ENCODE measurements around the gene GALNT7. TPM values are rescaled to one million over a fixed set of nuclear protein-coding genes. Genes with fewer than 3 reads are reported as not detected.

Gene GALNT7
- polyA plus RNA-seq, 1 donor from 2014 or later, result 15.0 TPM

DNA sequence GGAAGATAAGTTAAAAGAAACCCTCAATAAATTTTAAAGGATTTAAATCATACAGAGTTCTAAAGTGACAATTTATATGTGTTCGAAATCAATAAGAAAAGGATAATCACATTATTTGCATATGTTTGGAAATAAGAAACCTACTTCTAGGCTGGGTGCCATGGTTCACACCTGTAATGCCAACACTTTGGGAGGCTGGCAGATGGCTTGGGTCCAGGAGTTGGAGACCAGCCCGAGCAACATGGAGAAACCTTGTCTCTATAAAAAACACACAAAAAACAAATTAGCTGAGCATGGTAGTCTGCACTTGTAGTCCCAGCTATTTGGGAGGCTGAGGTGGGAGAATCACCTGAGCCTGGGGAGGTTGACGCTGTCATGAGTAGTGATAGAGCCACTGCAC is 194.1 kb downstream of the GALNT7 start:
- Histone ChIP-seq H3F3A (ENCODE audit: insufficient read depth, low read length, poor library complexity, severe bottlenecking) (no peaks in the 10 kb centered on the region), H3K4me2 (ENCODE audit: low read length) (no peak overlapping the region), H3K79me2 (replicated peaks; ENCODE audit: insufficient read depth, low read length) (no peaks in the 10 kb centered on the region), H4K20me1 (ENCODE audit: insufficient read depth) (no peaks in the 10 kb centered on the region), H3K9me2 (ENCODE audit: insufficient read depth, low read length) (no peaks in the 10 kb centered on the region), H3K36me3 (ENCODE audit: insufficient read depth, low read length) (no peaks in the 10 kb centered on the region), H3K27ac (ENCODE audit: low read length) (no peak overlapping the region), H3K27me3 (ENCODE audit: insufficient read depth, low read depth, low read length) (no peaks in the 10 kb centered on the region), H3K9me3 (ENCODE audit: low read length) (no peaks in the 10 kb centered on the region), H2AFZ (ENCODE audit: low read depth, low read length) (no peak overlapping the region), H3K9ac (ENCODE audit: low read length) (no peak overlapping the region), H3K4me3 (ENCODE audit: low read length) (no peak overlapping the region)
- TF ChIP-seq SMC3 (conservative IDR thresholded peaks at IDR 0.05; ENCODE audit: poor library complexity), result no peak
- no peak for TF ChIP-seq POLR2AphosphoS5 (IDR thresholded peaks at IDR 0.05)
- no peak for TF ChIP-seq EP300 (conservative IDR thresholded peaks at IDR 0.05; ENCODE audit: poor library complexity, severe bottlenecking)
- no peak for TF ChIP-seq EZH2 (IDR thresholded peaks at IDR 0.05; ENCODE audit: borderline replicate concordance, insufficient read depth, low read length, poor library complexity, severe bottlenecking)
- TF ChIP-seq, protein P1, sequence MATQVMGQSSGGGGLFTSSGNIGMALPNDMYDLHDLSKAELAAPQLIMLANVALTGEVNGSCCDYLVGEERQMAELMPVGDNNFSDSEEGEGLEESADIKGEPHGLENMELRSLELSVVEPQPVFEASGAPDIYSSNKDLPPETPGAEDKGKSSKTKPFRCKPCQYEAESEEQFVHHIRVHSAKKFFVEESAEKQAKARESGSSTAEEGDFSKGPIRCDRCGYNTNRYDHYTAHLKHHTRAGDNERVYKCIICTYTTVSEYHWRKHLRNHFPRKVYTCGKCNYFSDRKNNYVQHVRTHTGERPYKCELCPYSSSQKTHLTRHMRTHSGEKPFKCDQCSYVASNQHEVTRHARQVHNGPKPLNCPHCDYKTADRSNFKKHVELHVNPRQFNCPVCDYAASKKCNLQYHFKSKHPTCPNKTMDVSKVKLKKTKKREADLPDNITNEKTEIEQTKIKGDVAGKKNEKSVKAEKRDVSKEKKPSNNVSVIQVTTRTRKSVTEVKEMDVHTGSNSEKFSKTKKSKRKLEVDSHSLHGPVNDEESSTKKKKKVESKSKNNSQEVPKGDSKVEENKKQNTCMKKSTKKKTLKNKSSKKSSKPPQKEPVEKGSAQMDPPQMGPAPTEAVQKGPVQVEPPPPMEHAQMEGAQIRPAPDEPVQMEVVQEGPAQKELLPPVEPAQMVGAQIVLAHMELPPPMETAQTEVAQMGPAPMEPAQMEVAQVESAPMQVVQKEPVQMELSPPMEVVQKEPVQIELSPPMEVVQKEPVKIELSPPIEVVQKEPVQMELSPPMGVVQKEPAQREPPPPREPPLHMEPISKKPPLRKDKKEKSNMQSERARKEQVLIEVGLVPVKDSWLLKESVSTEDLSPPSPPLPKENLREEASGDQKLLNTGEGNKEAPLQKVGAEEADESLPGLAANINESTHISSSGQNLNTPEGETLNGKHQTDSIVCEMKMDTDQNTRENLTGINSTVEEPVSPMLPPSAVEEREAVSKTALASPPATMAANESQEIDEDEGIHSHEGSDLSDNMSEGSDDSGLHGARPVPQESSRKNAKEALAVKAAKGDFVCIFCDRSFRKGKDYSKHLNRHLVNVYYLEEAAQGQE (IDR thresholded peaks at IDR 0.05; ENCODE audit: borderline replicate concordance), result no peak
- no peak for TF ChIP-seq MXI1 (conservative IDR thresholded peaks at IDR 0.05; ENCODE audit: poor library complexity, severe bottlenecking)
- TF ChIP-seq, protein P2, sequence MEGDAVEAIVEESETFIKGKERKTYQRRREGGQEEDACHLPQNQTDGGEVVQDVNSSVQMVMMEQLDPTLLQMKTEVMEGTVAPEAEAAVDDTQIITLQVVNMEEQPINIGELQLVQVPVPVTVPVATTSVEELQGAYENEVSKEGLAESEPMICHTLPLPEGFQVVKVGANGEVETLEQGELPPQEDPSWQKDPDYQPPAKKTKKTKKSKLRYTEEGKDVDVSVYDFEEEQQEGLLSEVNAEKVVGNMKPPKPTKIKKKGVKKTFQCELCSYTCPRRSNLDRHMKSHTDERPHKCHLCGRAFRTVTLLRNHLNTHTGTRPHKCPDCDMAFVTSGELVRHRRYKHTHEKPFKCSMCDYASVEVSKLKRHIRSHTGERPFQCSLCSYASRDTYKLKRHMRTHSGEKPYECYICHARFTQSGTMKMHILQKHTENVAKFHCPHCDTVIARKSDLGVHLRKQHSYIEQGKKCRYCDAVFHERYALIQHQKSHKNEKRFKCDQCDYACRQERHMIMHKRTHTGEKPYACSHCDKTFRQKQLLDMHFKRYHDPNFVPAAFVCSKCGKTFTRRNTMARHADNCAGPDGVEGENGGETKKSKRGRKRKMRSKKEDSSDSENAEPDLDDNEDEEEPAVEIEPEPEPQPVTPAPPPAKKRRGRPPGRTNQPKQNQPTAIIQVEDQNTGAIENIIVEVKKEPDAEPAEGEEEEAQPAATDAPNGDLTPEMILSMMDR (IDR thresholded peaks at IDR 0.05; ENCODE audit: poor library complexity, severe bottlenecking), result no peak
- no peak for TF ChIP-seq RAD21 (conservative IDR thresholded peaks at IDR 0.05)

DNA sequence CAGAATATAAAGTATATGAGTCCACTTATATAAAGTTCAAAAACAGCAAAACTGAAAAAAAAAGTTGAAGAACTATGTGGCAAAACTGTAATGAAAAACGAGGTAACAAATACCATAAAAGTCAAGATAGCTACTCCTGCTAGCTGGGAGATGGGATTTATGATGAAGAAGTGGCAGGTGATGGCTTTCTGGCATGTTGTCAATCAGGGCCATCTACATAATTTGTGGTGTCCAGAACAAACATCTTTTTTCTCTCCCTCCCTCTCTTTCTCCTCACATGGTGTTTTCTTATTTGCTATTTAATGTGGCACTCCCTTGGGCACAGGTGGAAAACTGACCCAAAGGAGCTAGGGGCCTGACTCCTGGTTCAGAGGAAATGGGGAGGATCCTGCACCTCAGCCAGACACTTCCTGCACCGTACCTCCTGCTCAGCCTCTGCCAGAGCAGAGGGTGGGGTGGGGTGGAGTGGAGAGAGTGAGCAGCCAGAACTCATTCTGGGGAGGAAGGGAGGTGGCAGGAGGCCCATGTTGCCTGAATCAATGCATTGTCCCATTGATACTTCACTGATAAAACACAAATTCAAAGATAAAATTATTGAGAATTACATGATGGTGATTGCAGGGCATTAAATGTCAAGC is 196.9 kb downstream of the GALNT7 start:
- TF ChIP-seq, protein P2 (IDR thresholded peaks at IDR 0.05; ENCODE audit: poor library complexity, severe bottlenecking), result no peak
- no peak for TF ChIP-seq EZH2 (IDR thresholded peaks at IDR 0.05; ENCODE audit: borderline replicate concordance, insufficient read depth, low read length, poor library complexity, severe bottlenecking)
- TF ChIP-seq RAD21 (conservative IDR thresholded peaks at IDR 0.05), result no peak
- TF ChIP-seq SMC3 (conservative IDR thresholded peaks at IDR 0.05; ENCODE audit: poor library complexity), result no peak
- TF ChIP-seq, protein P1 (IDR thresholded peaks at IDR 0.05; ENCODE audit: borderline replicate concordance), result no peak
- no peak for TF ChIP-seq TAF1 (IDR thresholded peaks at IDR 0.05; ENCODE audit: low read depth)
- TF ChIP-seq EP300 (conservative IDR thresholded peaks at IDR 0.05; ENCODE audit: poor library complexity, severe bottlenecking), result no peak
- TF ChIP-seq POLR2AphosphoS5 (IDR thresholded peaks at IDR 0.05), result no peak
- TF ChIP-seq MXI1 (conservative IDR thresholded peaks at IDR 0.05; ENCODE audit: poor library complexity, severe bottlenecking), result no peak
- Histone ChIP-seq H3F3A (ENCODE audit: insufficient read depth, low read length, poor library complexity, severe bottlenecking) (no peaks in the 10 kb centered on the region), H3K27ac (ENCODE audit: low read length) (no peak overlapping the region), H3K4me3 (ENCODE audit: low read length) (no peak overlapping the region), H3K79me2 (replicated peaks; ENCODE audit: insufficient read depth, low read length) (no peaks in the 10 kb centered on the region), H3K9me2 (ENCODE audit: insufficient read depth, low read length) (no peaks in the 10 kb centered on the region), H3K27me3 (ENCODE audit: insufficient read depth, low read depth, low read length) (no peaks in the 10 kb centered on the region), H3K9ac (ENCODE audit: low read length) (no peak overlapping the region), H2AFZ (ENCODE audit: low read depth, low read length) (no peak overlapping the region), H3K36me3 (ENCODE audit: insufficient read depth, low read length) (no peaks in the 10 kb centered on the region), H4K20me1 (ENCODE audit: insufficient read depth) (no peaks in the 10 kb centered on the region), H3K4me2 (ENCODE audit: low read length) (no peak overlapping the region), H3K9me3 (ENCODE audit: low read length) (no peaks in the 10 kb centered on the region)

Measured in neural cell (in vitro differentiated cells).